Kidney capillary endothelial cell (primary cell): ENCODE results near the gene ERVFRD-1.
"Not testable (repeated sequence)": the region's sequence is repeated elsewhere in the genome, so short reads cannot be mapped to it uniquely, and the experiment has no call there.

Source experiments
- DNase-seq: peaks from one replicate; pipeline ENCODE4 v3.0.0-alpha.2; 2018; ENCODE audit warnings: low spot score

ERVFRD-1 gene

GRCh38 chr6:11091141-11091540 is 20.4 kb downstream of the ERVFRD-1 start:
- not testable (repeated sequence) for DNase-seq

GRCh38 chr6:11089695-11090094 is 21.8 kb downstream of the ERVFRD-1 start:
- DNase-seq: no peak

- DNase-seq: not testable (repeated sequence)
These were observed 24.2 kb downstream of the ERVFRD-1 start for GRCh38 chr6:11087141-11087812.

- no peak for DNase-seq
These were observed 25.6 kb downstream of the ERVFRD-1 start for GRCh38 chr6:11085758-11086435.

GRCh38 chr6:11083956-11084355 is 27.6 kb downstream of the ERVFRD-1 start:
- no peak for DNase-seq

GRCh38 chr6:11083491-11083890 is 28.0 kb downstream of the ERVFRD-1 start:
- DNase-seq: no peak

GRCh38 chr6:11080296-11080695 is 31.2 kb downstream of the ERVFRD-1 start:
- no peak for DNase-seq

GRCh38 chr6:11078266-11078665 is 33.3 kb downstream of the ERVFRD-1 start:
- no peak for DNase-seq

- DNase-seq: no peak
These were observed 35.0 kb downstream of the ERVFRD-1 start for GRCh38 chr6:11076540-11076939.

GRCh38 chr6:11072101-11072500 is 39.4 kb downstream of the ERVFRD-1 start:
- DNase-seq: no peak

- DNase-seq: no peak
These were observed 41.8 kb downstream of the ERVFRD-1 start for GRCh38 chr6:11069760-11070159.

- no peak for DNase-seq
These were observed 44.2 kb downstream of the ERVFRD-1 start for GRCh38 chr6:11067348-11067747.

- DNase-seq: no peak
These were observed 44.8 kb downstream of the ERVFRD-1 start for GRCh38 chr6:11066505-11067347.

- DNase-seq: no peak
These were observed 45.9 kb downstream of the ERVFRD-1 start for GRCh38 chr6:11065436-11066202.

- no peak for DNase-seq
These were observed 46.7 kb downstream of the ERVFRD-1 start for GRCh38 chr6:11064836-11065235.

GRCh38 chr6:11062715-11063114 is 48.8 kb downstream of the ERVFRD-1 start:
- no peak for DNase-seq

GRCh38 chr6:11062083-11062482 is 49.4 kb downstream of the ERVFRD-1 start:
- no peak for DNase-seq

- DNase-seq: no peak
These were observed 53.1 kb downstream of the ERVFRD-1 start for GRCh38 chr6:11058406-11058805.

- no peak for DNase-seq
These were observed 54.7 kb downstream of the ERVFRD-1 start for GRCh38 chr6:11056871-11057270.

- DNase-seq: no peak
These were observed 56.3 kb downstream of the ERVFRD-1 start for GRCh38 chr6:11055127-11055627.

GRCh38 chr6:11054722-11055121 is 56.8 kb downstream of the ERVFRD-1 start:
- no peak for DNase-seq

- DNase-seq: no peak
These were observed 58.2 kb downstream of the ERVFRD-1 start for GRCh38 chr6:11053307-11053706.
